Panc1 (cell line): ENCODE data around the gene UBFD1.

Experiments
- POLR2AphosphoS5 ChIP-seq: IDR thresholded peaks from 2 replicates; pipeline ENCODE4 v1.6.1; 2012; ENCODE audit warnings: mild to moderate bottlenecking, low read depth, low read length, moderate library complexity
- TCF7L2 ChIP-seq: IDR thresholded peaks from 2 replicates; pipeline ENCODE4 v1.6.1; 2011; ENCODE audit warnings: mild to moderate bottlenecking, low read depth, low read length, inconsistent platforms

DNA sequence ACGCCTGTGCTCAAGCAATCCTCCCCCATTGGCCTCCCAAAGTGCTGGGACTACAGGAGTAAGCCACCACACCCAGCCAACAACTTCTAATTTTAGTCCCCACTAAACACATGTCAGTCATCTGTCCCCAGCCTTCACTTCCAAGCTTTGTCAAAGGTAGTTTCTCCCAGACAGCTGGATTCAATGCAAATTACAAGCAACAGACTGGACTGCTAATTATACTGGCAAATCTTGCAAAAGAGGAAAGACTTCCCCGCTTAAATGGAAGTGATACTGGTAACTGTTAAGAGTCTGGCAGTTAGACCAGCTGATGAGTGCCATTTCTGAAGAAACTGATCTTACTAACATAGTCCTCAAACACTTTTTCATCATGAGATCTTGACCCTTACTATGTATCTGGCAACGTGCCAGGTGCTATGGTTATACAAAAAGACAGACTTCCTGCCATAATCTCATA lies 39.1 kb upstream of the UBFD1 start:
- no peak for TF ChIP-seq POLR2AphosphoS5
- TF ChIP-seq TCF7L2, result no peak
